K562 (cell line): ENCODE data around the gene CCDC85A. TPM values are rescaled to one million over a fixed set of nuclear protein-coding genes. Genes with fewer than 3 reads are reported as not detected.

Experiments
- ATAC-seq: fragments of 200-7000 bp; cut with Tn5 transposase; 3 replicates; pipeline ENCODE4 v1.9.1; 2020; ENCODE audit warnings: moderate library complexity
- BruUV-seq: library from RNA; stranded (reverse); fragments of 400-500 nt; replicated peaks from 2 replicates; lab custom pipeline; 2021; lab: Mats Ljungman, UMichigan
- CTCF ChIA-PET: fragments of 300-600 bp; formaldehyde crosslinking; extraction: SDS; loops from one replicate; lab custom pipeline; 2021; ENCODE audit warnings: low intra/inter-chr PET ratio; lab: Yijun Ruan, JAX
- POLR2A ChIA-PET: fragments of 300-600, 350-650 bp; sonication (Branson Sonifier 250); formaldehyde crosslinking; extraction: SDS; loops from one replicate; lab custom pipeline; 2021; ENCODE audit warnings: antibody characterized with exemption, inconsistent platforms; lab: Yijun Ruan, JAX
- DNase-seq, 4 experiments: peaks; one replicate each; pipeline versions ENCODE4 v3.0.0 to v3.0.0-alpha.2; 2011 to 2018; ENCODE audit warnings: low spot score in 3 of 4, mixed read lengths in 3 of 4; ENCODE audit errors: extremely low read depth in 1 of 4
- FAIRE-seq: peaks from 2 replicates; lab custom pipeline; 2011; peaks lifted over from hg19 to GRCh38; lab: Jason Lieb, UNC
- H2AFZ ChIP-seq: 2 replicates; pipeline ENCODE4 v1.6.0; 2011; ENCODE audit warnings: low read depth, low read length, control low read depth, inconsistent platforms
- H3K27ac ChIP-seq: fragments of 200-600 bp; 3 replicates; pipeline ENCODE4 v1.8.0; 2011; ENCODE audit warnings: low read depth, mild to moderate bottlenecking, control low read depth, inconsistent platforms, low read length, moderate library complexity, mixed read lengths; ENCODE audit errors: extremely low read depth
- H3K27me3 ChIP-seq, 2 experiments: fragments of 300-600 bp in 1 of 2; 2 replicates in 1 of 2; 3 replicates in 1 of 2; pipeline versions ENCODE4 v1.6.0 to v1.8.0; 2011; ENCODE audit warnings: inconsistent platforms in 2 of 2, low read length in 2 of 2, mild to moderate bottlenecking in 1 of 2, mixed read lengths in 1 of 2, moderate library complexity in 1 of 2; ENCODE audit not compliant: control insufficient read depth in 2 of 2, insufficient read depth in 2 of 2
- H3K36me3 ChIP-seq: fragments of 300-600 bp; 3 replicates; pipeline ENCODE4 v1.8.0; 2011; ENCODE audit warnings: mild to moderate bottlenecking, low read length, inconsistent platforms; ENCODE audit not compliant: control insufficient read depth, insufficient read depth
- H3K4me1 ChIP-seq, 2 experiments: fragments of 200-600 bp in 1 of 2; replicated peaks in 1 of 2; 2 replicates in 1 of 2; 3 replicates in 1 of 2; pipeline versions ENCODE4 v1.5.1 to v1.8.0; 2011; ENCODE audit warnings: inconsistent platforms in 2 of 2, low read length in 2 of 2, mild to moderate bottlenecking in 1 of 2, mixed read lengths in 1 of 2, moderate library complexity in 1 of 2; ENCODE audit not compliant: control insufficient read depth in 2 of 2, insufficient read depth in 2 of 2
- H3K4me2 ChIP-seq: 2 replicates; pipeline ENCODE4 v1.6.1; 2011; ENCODE audit warnings: low read length, control low read depth, inconsistent platforms, mixed read lengths; ENCODE audit not compliant: insufficient read depth
- H3K4me3 ChIP-seq: fragments of 200-600 bp; sonication (generic), shearing (Covaris generic); 2 replicates; pipeline ENCODE4 v1.5.1; 2016; ENCODE audit warnings: control low read depth, inconsistent platforms
- H3K79me2 ChIP-seq: fragments of 200-600 bp; 3 replicates; pipeline ENCODE4 v1.8.0; 2011; ENCODE audit warnings: low read length, inconsistent platforms; ENCODE audit not compliant: control insufficient read depth, insufficient read depth
- H3K9ac ChIP-seq, 2 experiments: 2 replicates each; pipeline versions ENCODE4 v1.6.0 to v1.6.1; 2011; ENCODE audit warnings: low read depth in 2 of 2, low read length in 2 of 2, control low read depth in 1 of 2, inconsistent platforms in 1 of 2, mild to moderate bottlenecking in 1 of 2, mixed read lengths in 1 of 2; ENCODE audit not compliant: insufficient read depth in 1 of 2
- H3K9me1 ChIP-seq: one replicate; pipeline ENCODE4 v1.6.0; 2011; ENCODE audit warnings: inconsistent platforms, mild to moderate bottlenecking, low read length, moderate library complexity; ENCODE audit not compliant: control insufficient read depth, insufficient read depth
- H3K9me3 ChIP-seq: replicated peaks from 2 replicates; pipeline ENCODE4 v1.5.1; 2011; ENCODE audit warnings: low read depth, low read length, inconsistent platforms; ENCODE audit not compliant: control insufficient read depth, insufficient read depth
- H4K20me1 ChIP-seq: replicated peaks from 2 replicates; pipeline ENCODE4 v1.6.1; 2011; ENCODE audit warnings: low read length, inconsistent platforms, mixed read lengths; ENCODE audit not compliant: control insufficient read depth, insufficient read depth
- ATF1 ChIP-seq, 2 experiments: fragments of 450-650 bp in 1 of 2; IDR thresholded peaks; 2 replicates each; pipeline ENCODE4 v1.6.1; 2016; ENCODE audit warnings: missing compliant biosample characterization in 1 of 2, missing genetic modification characterization in 1 of 2
- DACH1 ChIP-seq: fragments of 450-650 bp; IDR thresholded peaks from 2 replicates; pipeline ENCODE4 v1.6.1; 2018; ENCODE audit not compliant: partially characterized antibody
- GABPB1 ChIP-seq: sonication (generic); formaldehyde crosslinking; IDR thresholded peaks from 2 replicates; pipeline ENCODE4 v1.8.0; 2022; ENCODE audit warnings: mild to moderate bottlenecking, missing genetic modification reagents
- KAT8 ChIP-seq: fragments of 450-650 bp; IDR thresholded peaks from 2 replicates; pipeline ENCODE4 v1.6.1; 2016; ENCODE audit warnings: low read depth, mild to moderate bottlenecking
- MTF1 ChIP-seq: fragments of 250-450 bp; sonication (Bioruptor Pico); IDR thresholded peaks from 2 replicates; pipeline ENCODE4 v1.9.0; 2021; ENCODE audit warnings: moderate library complexity, mild to moderate bottlenecking, inconsistent platforms, borderline replicate concordance
- POLR2H ChIP-seq: IDR thresholded peaks from 2 replicates; pipeline ENCODE4 v1.6.1; 2016; ENCODE audit warnings: missing genetic modification characterization, low read depth, mild to moderate bottlenecking, control low read depth, missing compliant biosample characterization, moderate library complexity
- SNAPC5 ChIP-seq: fragments of 250-450 bp; sonication (Bioruptor Pico); IDR thresholded peaks from 2 replicates; pipeline ENCODE4 v1.8.0; 2021; ENCODE audit warnings: moderate library complexity, mild to moderate bottlenecking, inconsistent platforms
- YBX1 ChIP-seq: fragments of 450-650 bp; IDR thresholded peaks from 2 replicates; pipeline ENCODE4 v1.7.1; 2016; ENCODE audit warnings: mild to moderate bottlenecking
- ZBTB2 ChIP-seq: fragments of 450-650 bp; IDR thresholded peaks from 2 replicates; pipeline ENCODE4 v1.6.1; 2016; ENCODE audit warnings: antibody characterized with exemption
- ZKSCAN8 ChIP-seq: fragments of 200-800 bp; sonication (Bioruptor generic); IDR thresholded peaks from 2 replicates; pipeline ENCODE4 v1.6.1; 2016; ENCODE audit warnings: missing genetic modification characterization, missing compliant biosample characterization
- ZNF431 ChIP-seq: sonication (generic); formaldehyde crosslinking; IDR thresholded peaks from 2 replicates; pipeline ENCODE4 v1.8.0; 2022; ENCODE audit warnings: mild to moderate bottlenecking, missing genetic modification reagents
- ZNF518B ChIP-seq: fragments of 250-450 bp; sonication (Bioruptor Pico); IDR thresholded peaks from 2 replicates; pipeline ENCODE4 v1.5.0; 2021; ENCODE audit warnings: mild to moderate bottlenecking, moderate library complexity
- ZNF77 ChIP-seq: fragments of 250-450 bp; sonication (Bioruptor Pico); IDR thresholded peaks from 2 replicates; pipeline ENCODE4 v1.5.0; 2020
- ZNF785 ChIP-seq: fragments of 250-450 bp; sonication (Bioruptor Pico); IDR thresholded peaks from 2 replicates; pipeline ENCODE4 v1.4.0; 2020; ENCODE audit warnings: mild to moderate bottlenecking
- WGBS: fragments of 100-300 bp; shearing (Covaris generic); methylation state at CpG from one replicate; pipeline ENCODE4 v1.1.6; 2016; ENCODE audit warnings: low coverage, mixed read lengths; ENCODE audit not compliant: insufficient coverage; ENCODE audit errors: missing lambda C conversion rate; 5-methylcytosine and 5-hydroxymethylcytosine counted together
- in situ Hi-C: fragments of 300-500 bp; cut with MboI; formaldehyde crosslinking; loops from 4 replicates; pipeline ENCODE4 v1.15.0; 2018; ENCODE audit warnings: inconsistent platforms, mixed read lengths
- intact Hi-C: fragments of 100-400 bp; cut with micrococcal nuclease; formaldehyde crosslinking; loops from 2 replicates; pipeline ENCODE4 v1.14.2; 2022
- polyA plus RNA-seq, 8 experiments: library from polyadenylated mRNA; depleted of rRNA in 4 of 8; stranded (reverse) in 5 of 8; unstranded in 3 of 8; fragments of >200 nt; fragmentation: Nextera tagmentation in 2 of 8; fragmentation: Illumina TruSeq in 1 of 8; extraction: Ambion mirVana in 2 of 8; extraction: Trizol in 1 of 8; gene quantifications; 2 replicates each; pipeline versions ENCODE4 v1.2.1 to v1.2.3, GENCODE V29; 2011 to 2014; ENCODE audit warnings: inconsistent platforms in 1 of 8, missing spikeins in 1 of 8
- total RNA-seq, 7 experiments: library from RNA; depleted of rRNA in 6 of 7; stranded (reverse); fragments of >200 nt in 6 of 7; fragmentation: Illumina TruSeq in 2 of 7; extraction: Trizol in 2 of 7; gene quantifications; 2 replicates each; pipeline versions ENCODE4 v1.2.1 to v1.2.3, GENCODE V29; 2011 to 2021; ENCODE audit warnings: low replicate concordance in 1 of 7

CCDC85A gene
- total and polyA plus RNA-seq, 9 of the 15 experiments (the other 6 are each of a cell fraction or from before 2014, with no cell fraction given), result 0.03 to 0.14 (median 0.10) TPM; not detected in 5

GRCh38 chr2:56244506-56244905, 60.7 kb downstream of the CCDC85A start:
- no TSS peak for BruUV-seq
- ATAC-seq (no peak), DNase-seq (no peak), FAIRE-seq (no peak)
- in situ Hi-C loops, result no loop called here
- H3K9me1 ChIP-seq, result no peaks in the 10 kb centered on the region
- CTCF ChIA-PET, result no interaction called here
- H3K79me2 ChIP-seq, result no peaks in the 10 kb centered on the region
- POLR2A ChIA-PET, result no interaction called here
- H3K27ac ChIP-seq, result no peak overlapping the region
- no peaks in the 10 kb centered on the region for H3K36me3 ChIP-seq
- no peaks in the 10 kb centered on the region for H3K9me3 ChIP-seq
- no peaks in the 10 kb centered on the region for H3K4me1 ChIP-seq
- WGBS, result 0% methylated on average over 1 of the region's 1 CpG
- intact Hi-C loops, result no loop called here
- no peak overlapping the region for H3K9ac ChIP-seq
- H3K4me3 ChIP-seq, result no peak overlapping the region
- no peaks in the 10 kb centered on the region for H3K27me3 ChIP-seq
- TF ChIP-seq DACH1, result no peak
- TF ChIP-seq KAT8, result no peak
- TF ChIP-seq SNAPC5, result no peak
- no peak for TF ChIP-seq YBX1
- no peak for TF ChIP-seq ZBTB2
- no peak for TF ChIP-seq ZNF785 (CRISPR knock-in tag)
- no peak for TF ChIP-seq ATF1 (CRISPR knock-in tag; IDR thresholded peaks at IDR 0.05)
- no peak for TF ChIP-seq ATF1 (tag; IDR thresholded peaks at IDR 0.05)
- no peak for TF ChIP-seq ZNF77 (CRISPR knock-in tag)
- TF ChIP-seq ZKSCAN8 (CRISPR knock-in tag), result no peak
- no peak for TF ChIP-seq POLR2H (tag)
- no peak for TF ChIP-seq ZNF431 (CRISPR knock-in tag)
- no peak for TF ChIP-seq ZNF518B
- no peak for TF ChIP-seq GABPB1 (CRISPR knock-in tag)
- no peak for TF ChIP-seq MTF1 (CRISPR knock-in tag)
- no peak overlapping the region for H3K4me2 ChIP-seq
- H2AFZ ChIP-seq, result no peak overlapping the region
- H4K20me1 ChIP-seq, result no peaks in the 10 kb centered on the region
